ENCODE measurements around the gene FDXACB1.
"Not testable (repeated sequence)": the region's sequence is repeated elsewhere in the genome, so short reads cannot be mapped to it uniquely, and the experiment has no call there.

Gene FDXACB1

GRCh38 chr11:111909378-111909777 lies 30.4 kb upstream of the FDXACB1 start:
- DNase-seq = no peak

DNA sequence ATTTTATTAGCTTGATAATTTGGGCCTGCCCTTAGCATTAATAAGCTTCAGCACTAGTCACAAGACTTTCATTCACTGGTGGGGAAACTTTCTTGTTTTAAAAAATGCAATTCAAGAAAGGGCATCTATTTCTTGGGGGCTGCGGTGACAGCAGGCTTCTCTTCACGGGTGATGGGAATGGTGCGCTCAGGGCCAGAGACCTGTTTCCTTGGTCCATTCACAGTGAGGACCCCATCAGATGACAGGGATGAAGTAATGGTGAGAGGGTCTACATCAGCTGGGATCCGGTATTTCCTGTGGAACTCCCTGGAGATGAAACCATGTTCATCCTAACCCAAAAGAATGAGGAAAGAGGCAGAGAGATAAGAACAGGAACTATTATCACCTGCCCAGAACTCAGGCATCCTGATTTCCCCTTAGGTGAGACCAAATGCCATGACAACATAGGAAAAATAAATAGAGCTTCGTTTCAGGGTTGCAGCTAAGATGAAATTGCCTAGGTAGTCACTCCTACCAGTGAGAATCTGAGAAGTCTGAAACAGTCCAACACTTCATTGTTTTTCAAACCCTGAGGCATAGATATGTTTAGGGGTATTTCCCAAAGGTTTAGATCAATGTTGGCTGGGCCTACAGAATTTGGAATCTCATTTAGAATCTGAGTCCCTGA lies 29.8 kb upstream of the FDXACB1 start:
- no peak for DNase-seq

DNA sequence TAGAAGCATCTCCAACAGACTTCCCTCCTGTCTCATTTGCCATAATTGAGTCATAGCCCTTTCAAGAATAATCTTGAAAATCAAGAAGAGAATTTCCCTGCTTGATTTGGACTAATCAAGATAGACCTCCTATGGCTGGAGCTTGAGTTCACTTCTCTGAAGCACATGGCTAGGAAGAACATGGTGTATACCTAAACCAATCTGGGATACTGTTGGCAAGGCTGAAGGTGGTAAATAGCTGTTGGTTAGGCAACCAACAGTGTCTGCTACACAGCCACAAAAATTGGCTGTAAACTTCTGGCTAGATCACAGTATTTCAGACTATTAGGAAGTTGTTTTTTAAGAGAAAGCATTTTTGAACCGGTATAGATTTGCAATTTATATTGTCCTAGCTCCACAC lies 27.7 kb upstream of the FDXACB1 start:
- DNase-seq = no peak

- no peak for DNase-seq
These were observed 26.4 kb upstream of the FDXACB1 start for GRCh38 chr11:111905411-111905810.

- no peak for DNase-seq
These were observed 7.9 kb upstream of the FDXACB1 start for GRCh38 chr11:111886844-111887243.

DNA sequence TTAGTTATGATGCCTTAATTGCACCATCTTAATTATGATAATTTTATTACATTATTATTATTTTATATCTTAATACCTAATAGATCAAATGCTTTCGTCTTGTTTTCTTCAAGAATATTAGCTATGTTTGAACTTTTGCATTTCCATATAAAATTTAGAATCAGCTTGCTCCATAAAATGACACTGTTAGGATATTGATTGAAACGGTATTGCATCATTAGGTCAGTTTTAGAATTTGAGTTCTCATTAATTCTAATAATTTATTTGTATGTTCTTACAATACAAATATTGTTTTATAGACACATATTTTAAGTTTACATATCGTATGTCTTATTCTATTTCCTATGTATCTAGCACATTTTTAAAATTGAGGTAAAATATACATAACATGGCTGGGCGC lies 7.1 kb upstream of the FDXACB1 start:
- no peak for DNase-seq

DNA sequence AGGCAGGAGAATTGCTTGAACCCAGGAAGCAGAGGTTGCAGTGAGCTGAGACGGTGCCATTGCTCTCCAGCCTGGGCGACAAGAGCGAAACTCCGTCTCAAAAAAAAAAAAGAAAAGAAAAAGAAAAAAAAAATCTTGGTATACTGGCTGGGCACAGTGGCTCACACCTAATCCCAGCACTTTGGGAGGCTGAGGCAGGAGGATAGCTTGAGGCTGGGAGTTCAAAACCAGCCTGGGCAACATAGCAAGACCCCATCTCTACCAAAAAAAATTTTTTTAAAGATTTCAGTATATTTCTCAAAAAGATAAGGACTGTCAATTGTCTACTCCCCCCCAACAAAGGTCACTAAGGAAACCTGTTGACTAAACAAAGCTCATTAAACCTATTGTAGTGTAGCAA lies 6.1 kb upstream of the FDXACB1 start:
- not testable (repeated sequence) for DNase-seq

DNA sequence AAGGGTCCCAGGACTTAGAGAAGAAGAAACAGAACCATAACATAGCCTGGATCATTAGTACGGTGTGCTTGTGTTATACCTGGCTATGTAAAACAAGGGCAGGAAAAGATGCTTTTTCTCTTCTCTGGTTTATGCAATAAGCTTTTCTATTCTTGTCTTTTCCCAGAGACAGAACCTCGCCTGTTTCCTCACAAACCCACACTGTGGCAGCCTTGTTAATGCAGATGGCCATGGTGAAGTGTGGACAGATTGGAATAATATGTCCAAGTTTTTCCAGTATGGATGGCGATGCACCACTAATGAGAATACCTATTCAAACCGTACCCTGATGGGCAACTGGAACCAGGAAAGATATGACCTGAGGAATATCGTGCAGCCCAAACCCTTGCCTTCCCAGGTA lies 3.2 kb upstream of the FDXACB1 start:
- DNase-seq = no peak

GRCh38 chr11:111879637-111879960 lies 634 bp upstream of the FDXACB1 start:
- DNase-seq = no peak

DNA sequence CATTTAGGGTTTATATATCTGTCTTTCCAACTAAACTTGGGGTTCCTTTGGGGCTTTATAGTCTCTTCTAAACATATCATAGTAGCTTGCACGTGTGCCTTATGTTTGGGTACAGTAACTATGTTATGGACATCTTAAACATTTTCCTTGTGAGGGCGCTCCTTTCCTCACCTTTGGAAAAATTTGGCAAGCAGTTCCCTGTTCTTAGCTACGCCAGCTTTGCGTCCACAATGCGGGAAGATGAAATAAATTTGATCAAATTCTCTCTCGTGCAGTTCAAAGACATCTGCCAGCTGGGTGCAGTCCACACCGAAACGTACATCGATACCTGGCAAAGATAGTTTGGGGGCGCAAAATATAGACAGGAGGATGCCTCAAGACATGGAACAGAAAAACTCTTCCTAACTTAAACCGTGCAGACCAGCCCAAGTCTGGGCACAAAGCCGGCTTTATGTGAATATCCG lies 548 bp downstream of the FDXACB1 start:
- DNase-seq = peak; percentile 87

- no peak for DNase-seq
These were observed 7.2 kb downstream of the FDXACB1 start for GRCh38 chr11:111871693-111872161.

- DNase-seq = peak; percentile 91
These were observed 7.9 kb downstream of the FDXACB1 start, which contains the start of gene ALG9 for GRCh38 chr11:111870886-111871692. Gene ALG9, minus strand, starts transcription at chr11:111871581. Its CDS starts 99 bp downstream, at chr11:111871482.

DNA sequence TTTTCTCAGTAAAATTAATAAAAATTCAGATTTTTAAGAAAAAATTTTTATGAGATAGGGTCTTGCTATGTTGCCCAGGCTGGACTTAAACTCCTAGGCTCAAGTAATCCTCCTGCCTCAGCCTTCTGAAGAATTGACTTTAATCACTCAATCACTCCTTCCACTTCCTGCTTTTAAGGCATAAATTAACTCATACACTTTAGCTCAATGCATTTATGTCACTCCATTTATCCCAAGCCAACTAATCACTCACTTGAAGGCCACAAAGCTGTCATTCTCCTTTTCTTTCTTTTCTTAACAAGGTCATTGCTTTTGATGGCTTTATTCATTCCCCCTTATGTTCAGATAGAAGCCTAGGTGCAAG lies 8.5 kb downstream of the FDXACB1 start:
- no peak for DNase-seq

GRCh38 chr11:111870113-111870512 lies 8.9 kb downstream of the FDXACB1 start:
- DNase-seq = no peak

DNA sequence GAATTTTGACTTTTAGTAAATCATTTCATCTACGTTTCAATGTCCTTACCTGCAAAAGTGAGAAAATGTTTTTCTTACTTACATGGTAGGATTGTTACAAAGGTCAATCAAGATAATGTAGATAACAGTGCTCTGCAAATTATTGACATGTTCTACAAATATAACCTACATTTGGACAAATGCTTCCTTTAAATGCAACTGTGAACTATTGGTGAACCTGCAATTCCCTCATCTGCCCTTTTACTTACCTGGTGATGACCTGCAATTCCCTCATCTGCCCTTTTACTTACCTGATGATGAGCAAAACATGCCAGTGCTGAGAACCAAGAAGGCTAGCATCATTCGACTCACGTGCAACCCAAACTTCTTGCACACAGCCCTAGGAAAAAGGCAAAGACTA lies 18.7 kb downstream of the FDXACB1 start:
- DNase-seq = no peak

- no peak for DNase-seq
These were observed 23.5 kb downstream of the FDXACB1 start for GRCh38 chr11:111855506-111855905.

DNA sequence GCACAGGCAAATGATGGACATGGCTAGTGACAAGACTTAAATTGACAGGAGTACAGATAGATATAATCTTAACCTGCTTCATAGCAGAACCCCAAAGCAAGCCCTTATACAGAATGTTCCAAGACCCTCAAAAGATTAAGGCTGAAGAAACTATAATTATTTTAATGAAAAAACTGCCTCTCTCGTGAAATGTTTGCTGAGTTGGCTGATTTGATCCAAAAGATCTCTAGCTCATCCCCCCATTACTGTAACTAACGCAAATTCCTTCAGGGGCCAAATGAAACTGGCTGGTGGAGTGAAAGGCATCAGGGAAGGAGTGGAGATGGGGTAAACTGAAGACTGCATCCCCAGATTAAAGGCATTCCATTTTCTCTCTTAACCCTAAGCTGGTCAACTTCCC lies 26.9 kb downstream of the FDXACB1 start:
- no peak for DNase-seq

- DNase-seq = no peak
These were observed 27.3 kb downstream of the FDXACB1 start for GRCh38 chr11:111851636-111852035.

- DNase-seq = no peak
These were observed 27.9 kb downstream of the FDXACB1 start for GRCh38 chr11:111851067-111851466.

GRCh38 chr11:111849631-111850030 lies 29.3 kb downstream of the FDXACB1 start:
- DNase-seq = no peak

DNA sequence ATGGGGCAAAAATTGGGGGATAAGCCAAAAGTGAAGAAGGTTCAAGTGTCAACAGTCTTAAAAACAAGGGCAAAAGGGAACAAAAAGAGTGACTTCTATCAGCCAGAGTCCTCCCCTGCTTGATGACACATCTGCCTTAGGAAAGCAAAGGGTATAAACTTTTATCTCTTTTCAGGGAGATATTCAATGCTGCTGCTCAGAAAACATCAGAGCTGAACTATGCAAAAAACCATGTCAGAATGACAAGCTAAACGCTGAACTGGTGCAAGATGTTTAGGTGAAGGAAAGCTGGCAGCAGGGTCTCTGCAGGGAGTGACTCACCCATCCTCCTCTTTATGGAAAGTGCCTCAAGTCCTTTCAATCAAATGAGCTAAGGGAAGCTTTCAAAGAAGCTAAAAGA lies 32.3 kb downstream of the FDXACB1 start:
- no peak for DNase-seq

DNA sequence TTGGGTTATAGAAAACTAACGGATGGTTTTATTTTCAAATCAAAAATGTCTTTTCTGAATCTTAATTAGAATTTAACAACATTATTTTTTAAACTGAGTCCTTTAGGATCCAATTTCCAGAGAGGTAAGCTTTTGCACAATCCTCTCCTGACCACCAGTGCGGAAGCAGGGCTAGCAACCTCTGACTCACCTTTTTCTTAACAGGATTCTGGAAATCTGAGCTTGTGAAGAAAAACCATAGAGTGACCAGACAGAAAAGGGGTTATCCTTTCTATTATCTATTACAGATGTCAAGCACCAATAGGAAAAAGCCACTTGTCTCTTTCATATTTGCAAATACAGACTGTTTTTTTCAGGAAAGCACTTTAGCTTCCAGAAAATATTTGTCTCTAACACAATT lies 32.9 kb downstream of the FDXACB1 start:
- no peak for DNase-seq

DNA sequence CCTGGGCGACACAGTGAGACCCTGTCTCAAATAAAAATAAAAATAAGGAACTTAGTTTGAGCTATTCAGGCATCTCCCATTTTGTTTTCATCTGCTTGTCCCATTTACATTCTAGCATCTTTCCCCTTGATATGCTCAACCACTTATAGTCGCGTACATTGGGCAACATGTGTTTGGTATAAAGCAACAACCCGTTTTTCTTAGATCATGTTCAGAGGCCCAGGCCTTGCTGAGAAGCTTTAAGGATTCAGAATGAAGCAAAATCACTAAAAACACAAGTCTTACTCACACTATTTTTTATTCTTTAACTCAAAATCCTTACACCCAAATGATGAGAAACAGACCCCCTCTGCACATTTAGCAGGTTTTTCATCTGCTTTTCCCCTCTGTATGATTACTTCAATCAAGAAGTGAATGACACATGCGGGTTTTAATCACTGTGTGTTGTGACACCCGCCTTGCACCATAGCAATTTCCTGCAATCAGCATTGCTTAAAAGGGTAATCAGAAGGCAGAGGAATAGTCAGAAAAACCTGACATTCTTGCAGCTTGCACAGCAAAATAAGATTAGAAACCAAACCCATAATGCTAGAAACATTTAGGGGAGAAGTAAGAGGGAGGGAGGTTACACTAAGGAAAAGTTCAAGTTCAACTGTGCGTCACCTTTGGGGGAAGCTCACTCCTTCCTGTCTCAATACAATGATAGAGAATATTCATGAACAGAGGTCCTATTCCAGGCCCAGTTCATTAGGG lies 33.5 kb downstream of the FDXACB1 start:
- no peak for DNase-seq

DNA sequence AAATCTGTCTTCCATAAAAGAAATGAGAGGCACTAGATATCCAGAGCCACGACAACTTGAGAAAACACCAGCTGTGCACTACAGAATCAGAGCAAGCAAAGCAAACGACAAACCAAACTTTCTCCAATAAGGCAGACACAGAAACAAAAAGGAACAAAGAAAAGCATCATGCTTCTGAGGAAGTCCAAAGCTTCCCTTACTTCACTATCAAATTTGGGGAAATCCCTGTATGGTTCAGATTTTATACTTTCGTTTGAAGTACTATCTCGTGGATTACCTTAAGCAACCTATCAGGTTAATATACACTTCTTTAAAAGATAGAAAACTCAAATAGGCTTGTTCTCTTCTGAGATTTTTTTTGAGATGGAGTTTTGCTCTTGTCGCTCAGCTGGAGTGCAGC lies 35.3 kb downstream of the FDXACB1 start:
- DNase-seq = no peak
